HEK293 (cell line): Measurements from ENCODE around the gene CLK2.

Source experiments
- CTCF ChIA-PET: fragments of 350-600 bp; formaldehyde crosslinking; extraction: SDS; loops from one replicate; lab custom pipeline; 2021; ENCODE audit warnings: antibody characterized with exemption; lab: Yijun Ruan, JAX
- POLR2A ChIA-PET: fragments of 300-600 bp; formaldehyde crosslinking; extraction: SDS; loops from one replicate; lab custom pipeline; 2020; ENCODE audit warnings: antibody characterized with exemption, inconsistent platforms; lab: Yijun Ruan, JAX
- H3K27ac ChIP-seq: fragments of 200-500 bp; sonication (Bioruptor generic); 2 replicates; pipeline ENCODE4 v1.5.1; 2014; ENCODE audit warnings: low read depth, low read length, control low read depth, inconsistent platforms; ENCODE audit errors: extremely low read depth
- H3K36me3 ChIP-seq, 2 experiments: fragments of 200-500 bp in 1 of 2; sonication (Bioruptor generic) in 1 of 2; 1 replicate in 1 of 2; 2 replicates in 1 of 2; pipeline ENCODE4 v1.5.1; 2014 to 2017; ENCODE audit warnings: inconsistent platforms in 2 of 2, low read length in 2 of 2; ENCODE audit not compliant: control insufficient read depth in 2 of 2, insufficient read depth in 1 of 2
- H3K4me1 ChIP-seq: fragments of 200-500 bp; sonication (Bioruptor generic); 2 replicates; pipeline ENCODE4 v1.5.1; 2014; ENCODE audit warnings: mild to moderate bottlenecking, low read length, inconsistent platforms; ENCODE audit not compliant: control insufficient read depth, insufficient read depth
- H3K4me3 ChIP-seq: 2 replicates; pipeline ENCODE4 v1.5.1; 2011; ENCODE audit warnings: low read depth, mild to moderate bottlenecking, control low read depth, low read length, moderate library complexity
- H3K9me3 ChIP-seq: fragments of 200-500 bp; sonication (Bioruptor generic); 2 replicates; pipeline ENCODE4 v1.5.1; 2014; ENCODE audit warnings: low read depth, low read length, inconsistent platforms; ENCODE audit not compliant: control insufficient read depth, insufficient read depth
- HOXD13 ChIP-seq: sonication (generic); formaldehyde crosslinking; IDR thresholded peaks from 2 replicates; pipeline ENCODE4 v1.8.0; 2022; ENCODE audit warnings: missing genetic modification reagents, borderline replicate concordance
- IKZF3 ChIP-seq: fragments of 450-650 bp; IDR thresholded peaks from 2 replicates; pipeline ENCODE4 v1.5.0; 2018; ENCODE audit warnings: missing biosample characterization, mild to moderate bottlenecking, missing genetic modification characterization, moderate library complexity
- KLF9 ChIP-seq: fragments of 450-650 bp; formaldehyde crosslinking; IDR thresholded peaks from 2 replicates; pipeline ENCODE4 v1.5.1; 2016; ENCODE audit warnings: missing biosample characterization, missing genetic modification characterization, low read depth
- SALL2 ChIP-seq: fragments of 450-650 bp; formaldehyde crosslinking; IDR thresholded peaks from 2 replicates; pipeline ENCODE4 v1.5.0; 2017; ENCODE audit warnings: missing biosample characterization, mild to moderate bottlenecking, missing genetic modification characterization, borderline replicate concordance
- SP2 ChIP-seq: fragments of 450-650 bp; formaldehyde crosslinking; IDR thresholded peaks from 2 replicates; pipeline ENCODE4 v1.5.1; 2016; ENCODE audit warnings: missing biosample characterization, missing genetic modification characterization
- TCF7L2 ChIP-seq: IDR thresholded peaks from 2 replicates; pipeline ENCODE4 v1.6.1; 2011; ENCODE audit warnings: low read depth, mild to moderate bottlenecking, inconsistent platforms, low read length, moderate library complexity, borderline replicate concordance
- ZBTB20 ChIP-seq: fragments of 450-650 bp; formaldehyde crosslinking; IDR thresholded peaks from 2 replicates; pipeline ENCODE4 v1.5.1; 2016; ENCODE audit warnings: missing biosample characterization, missing genetic modification characterization
- ZIC2 ChIP-seq: fragments of 450-650 bp; formaldehyde crosslinking; IDR thresholded peaks from 2 replicates; pipeline ENCODE4 v1.5.1; 2016; ENCODE audit warnings: missing biosample characterization, missing genetic modification characterization
- ZNF121 ChIP-seq: fragments of 450-650 bp; formaldehyde crosslinking; IDR thresholded peaks from 2 replicates; pipeline ENCODE4 v1.5.1; 2016; ENCODE audit warnings: missing biosample characterization, missing genetic modification characterization
- ZNF175 ChIP-seq: fragments of 450-650 bp; formaldehyde crosslinking; IDR thresholded peaks from 2 replicates; pipeline ENCODE4 v1.5.1; 2016; ENCODE audit warnings: missing biosample characterization, missing genetic modification characterization
- ZNF2 ChIP-seq: fragments of 450-650 bp; formaldehyde crosslinking; IDR thresholded peaks from 2 replicates; pipeline ENCODE4 v1.5.1; 2016; ENCODE audit warnings: missing biosample characterization, missing genetic modification characterization
- ZNF223 ChIP-seq: fragments of 450-650 bp; formaldehyde crosslinking; IDR thresholded peaks from 2 replicates; pipeline ENCODE4 v1.5.1; 2016; ENCODE audit warnings: missing biosample characterization, missing genetic modification characterization
- ZNF341 ChIP-seq: fragments of 450-650 bp; formaldehyde crosslinking; IDR thresholded peaks from 2 replicates; pipeline ENCODE4; 2016; ENCODE audit warnings: low read depth, missing biosample characterization, missing genetic modification characterization
- ZNF366 ChIP-seq: fragments of 450-650 bp; formaldehyde crosslinking; conservative IDR thresholded peaks from 2 replicates; pipeline ENCODE4 v1.5.1; 2016; ENCODE audit warnings: missing biosample characterization, missing genetic modification characterization
- ZNF707 ChIP-seq: fragments of 450-650 bp; formaldehyde crosslinking; IDR thresholded peaks from 2 replicates; pipeline ENCODE4 v1.5.1; 2016; ENCODE audit warnings: missing biosample characterization, missing genetic modification characterization
- ZNF777 ChIP-seq: fragments of 450-650 bp; formaldehyde crosslinking; IDR thresholded peaks from 2 replicates; pipeline ENCODE4 v1.5.1; 2017; ENCODE audit warnings: missing biosample characterization, missing genetic modification characterization, borderline replicate concordance
- ZXDB ChIP-seq: fragments of 450-650 bp; formaldehyde crosslinking; IDR thresholded peaks from 2 replicates; pipeline ENCODE4 v1.5.1; 2016; ENCODE audit warnings: missing biosample characterization, missing genetic modification characterization
- TF ChIP-seq, protein P1 (sequence below): fragments of 450-650 bp; formaldehyde crosslinking; IDR thresholded peaks from 2 replicates; pipeline ENCODE4 v1.5.1; 2016; ENCODE audit warnings: missing biosample characterization, missing genetic modification characterization
- TF ChIP-seq, protein P2 (sequence below): fragments of 450-650 bp; formaldehyde crosslinking; IDR thresholded peaks from 2 replicates; pipeline ENCODE4 v1.5.1; 2016; ENCODE audit warnings: missing biosample characterization, missing genetic modification characterization

The CLK2 gene

GRCh38 chr1:155254228-155254713 lies 19.0 kb downstream of the CLK2 start (continued):
- TF ChIP-seq ZNF341 (tag by site-specific recombination) (peak; percentile 96), ZNF777 (tag by site-specific recombination) (no peak), ZNF707 (no peak), ZIC2 (peak; percentile 23)
- TF ChIP-seq, protein P1, sequence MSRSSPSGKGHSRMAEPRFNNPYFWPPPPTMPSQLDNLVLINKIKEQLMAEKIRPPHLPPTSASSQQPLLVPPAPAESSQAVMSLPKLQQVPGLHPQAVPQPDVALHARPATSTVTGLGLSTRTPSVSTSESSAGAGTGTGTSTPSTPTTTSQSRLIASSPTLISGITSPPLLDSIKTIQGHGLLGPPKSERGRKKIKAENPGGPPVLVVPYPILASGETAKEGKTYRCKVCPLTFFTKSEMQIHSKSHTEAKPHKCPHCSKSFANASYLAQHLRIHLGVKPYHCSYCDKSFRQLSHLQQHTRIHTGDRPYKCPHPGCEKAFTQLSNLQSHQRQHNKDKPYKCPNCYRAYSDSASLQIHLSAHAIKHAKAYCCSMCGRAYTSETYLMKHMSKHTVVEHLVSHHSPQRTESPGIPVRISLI: no peak

GRCh38 chr1:155253797-155254196 lies 19.5 kb downstream of the CLK2 start:
- peak overlapping the region; percentile 73 for H3K4me3 ChIP-seq
- POLR2A ChIA-PET: interaction anchor here (1.0 to 2.6 kb wide), 2 partner anchors 10 to 52 kb away, joined by 3 to 11 read pairs; no protein-coding TSS in a partner anchor
- no peaks in the 10 kb centered on the region for H3K9me3 ChIP-seq
- no peaks in the 10 kb centered on the region for H3K4me1 ChIP-seq
- peak overlapping the region; percentile 72; the same call in 1 of the 2 replicates for H3K27ac ChIP-seq
- TF ChIP-seq ZBTB20 (0 out of 2 replicates have a peak, but pooled peaks have one; percentile 21), ZNF366 (tag by site-specific recombination) (0 out of 2 replicates have a peak, but pooled peaks have one; percentile 4), ZNF175 (tag by site-specific recombination) (no peak), ZXDB (tag by site-specific recombination) (0 out of 2 replicates have a peak, but pooled peaks have one; percentile 2), SALL2 (tag by site-specific recombination) (no peak)
- TF ChIP-seq, all 188 proteins: peak for 3
- CTCF ChIA-PET: interaction anchor here (1.2 kb wide), 1 partner anchor 12 kb away, joined by 3 read pairs; no protein-coding TSS in a partner anchor
- peaks cover 6 to 55% of the 10 kb centered on the region in 2 experiments; a peak in 2 of 3 replicates for H3K36me3 ChIP-seq

DNA sequence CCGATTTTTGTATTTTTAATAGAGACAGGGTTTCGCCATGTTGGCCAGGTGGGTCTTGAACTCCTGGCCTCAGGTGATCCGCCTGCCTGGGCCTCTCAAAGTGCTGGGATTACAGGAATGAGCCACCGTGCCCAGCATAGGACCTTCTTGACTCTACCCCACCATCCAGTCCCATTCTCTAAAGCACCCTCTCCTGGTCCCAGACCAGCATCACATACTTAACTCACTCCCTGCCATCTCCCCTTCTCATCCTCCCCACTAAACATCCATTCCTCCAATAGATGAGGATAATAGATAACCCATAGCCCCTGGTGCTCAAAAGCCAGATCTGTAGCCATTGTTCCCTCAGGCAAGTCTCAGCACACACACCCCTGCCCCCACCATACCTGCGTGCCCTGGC lies 20.1 kb downstream of the CLK2 start:
- Histone ChIP-seq H3K4me1 (no peaks in the 10 kb centered on the region), H3K9me3 (no peaks in the 10 kb centered on the region), H3K36me3 (peaks cover 6 to 56% of the 10 kb centered on the region in 2 experiments; a peak in 2 of 3 replicates), H3K4me3 (no peak overlapping the region), H3K27ac (no peak overlapping the region)
- CTCF ChIA-PET: interaction anchor here (1.2 kb wide), 1 partner anchor 13 kb away, joined by 3 read pairs; no protein-coding TSS in a partner anchor
- TF ChIP-seq ZNF2 (tag by site-specific recombination): peak; percentile 58; the same call in 1 of the 2 replicates
- 0 out of 2 replicates have a peak, but pooled peaks have one; percentile 14 for TF ChIP-seq ZNF341 (tag by site-specific recombination)
- 0 out of 2 replicates have a peak, but pooled peaks have one; percentile 5 for TF ChIP-seq ZNF121 (tag by site-specific recombination)
- peak; percentile 39 for TF ChIP-seq ZNF366 (tag by site-specific recombination)
- TF ChIP-seq HOXD13 (CRISPR knock-in tag): no peak
- TF ChIP-seq TCF7L2: no peak
- TF ChIP-seq, protein P2, sequence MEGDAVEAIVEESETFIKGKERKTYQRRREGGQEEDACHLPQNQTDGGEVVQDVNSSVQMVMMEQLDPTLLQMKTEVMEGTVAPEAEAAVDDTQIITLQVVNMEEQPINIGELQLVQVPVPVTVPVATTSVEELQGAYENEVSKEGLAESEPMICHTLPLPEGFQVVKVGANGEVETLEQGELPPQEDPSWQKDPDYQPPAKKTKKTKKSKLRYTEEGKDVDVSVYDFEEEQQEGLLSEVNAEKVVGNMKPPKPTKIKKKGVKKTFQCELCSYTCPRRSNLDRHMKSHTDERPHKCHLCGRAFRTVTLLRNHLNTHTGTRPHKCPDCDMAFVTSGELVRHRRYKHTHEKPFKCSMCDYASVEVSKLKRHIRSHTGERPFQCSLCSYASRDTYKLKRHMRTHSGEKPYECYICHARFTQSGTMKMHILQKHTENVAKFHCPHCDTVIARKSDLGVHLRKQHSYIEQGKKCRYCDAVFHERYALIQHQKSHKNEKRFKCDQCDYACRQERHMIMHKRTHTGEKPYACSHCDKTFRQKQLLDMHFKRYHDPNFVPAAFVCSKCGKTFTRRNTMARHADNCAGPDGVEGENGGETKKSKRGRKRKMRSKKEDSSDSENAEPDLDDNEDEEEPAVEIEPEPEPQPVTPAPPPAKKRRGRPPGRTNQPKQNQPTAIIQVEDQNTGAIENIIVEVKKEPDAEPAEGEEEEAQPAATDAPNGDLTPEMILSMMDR (tag by site-specific recombination): peak; percentile 43
- TF ChIP-seq KLF9 (tag by site-specific recombination): no peak
- 0 out of 2 replicates have a peak, but pooled peaks have one; percentile 15 for TF ChIP-seq ZNF223
- TF ChIP-seq IKZF3: 0 out of 2 replicates have a peak, but pooled peaks have one; percentile 13
- no peak for TF ChIP-seq SP2
- POLR2A ChIA-PET: interaction anchor here (1.0 to 2.6 kb wide), 2 partner anchors 9 to 53 kb away, joined by 3 to 11 read pairs; no protein-coding TSS in a partner anchor
